ENCODE data around the gene EPB41L1. TPM values are rescaled to one million over a fixed set of nuclear protein-coding genes. Genes with fewer than 3 reads are reported as not detected.

The EPB41L1 gene
- polyA plus RNA-seq, 3 donors, result 0.05 TPM; not detected in 2

- Histone ChIP-seq H3K79me2 (ENCODE audit: insufficient read depth, low read length) (no peaks in the 10 kb centered on the region), H3K9me3 (replicated peaks in 1 of 2; ENCODE audit: control insufficient read depth in 1 of 2, insufficient read depth in 1 of 2, low read length in 2 of 2) (no peaks in the 10 kb centered on the region), H3K36me3 (replicated peaks in 1 of 2; ENCODE audit: control insufficient read depth in 1 of 2, insufficient read depth in 2 of 2, low read length in 2 of 2) (no peaks in the 10 kb centered on the region), H3K9ac (ENCODE audit: insufficient read depth, low read length, poor library complexity, severe bottlenecking) (no peak overlapping the region), H3K4me1 (ENCODE audit: control insufficient read depth in 1 of 2, insufficient read depth in 2 of 2, low read length in 2 of 2) (no peaks in the 10 kb centered on the region), H2AFZ (ENCODE audit: insufficient read depth, low read depth, low read length, poor library complexity, severe bottlenecking) (no peak overlapping the region), H3K27me3 (ENCODE audit: control insufficient read depth in 2 of 2, insufficient read depth in 2 of 2, low read length in 2 of 2) (no peaks in the 10 kb centered on the region), H4K20me1 (ENCODE audit: insufficient read depth, low read length) (no peaks in the 10 kb centered on the region), H3K4me3 (replicated peaks in 1 of 3; ENCODE audit: low read depth in 2 of 3, low read length in 3 of 3) (no peak overlapping the region), H3K27ac (ENCODE audit: low read depth in 1 of 2, low read length in 2 of 2) (no peak overlapping the region), H3K4me2 (replicated peaks; ENCODE audit: extremely low read depth, low read length, poor library complexity, severe bottlenecking) (no peak overlapping the region)
- Mint-ChIP-seq H3K27ac (no peak overlapping the region), H3K9me3 (peaks cover 0 to 3% (median 0%) of the 10 kb centered on the region in 7 donors), H3K36me3 (no peaks in the 10 kb centered on the region), H3K4me1 (no peaks in the 10 kb centered on the region), H3K4me3 (no peak overlapping the region), H3K27me3 (ENCODE audit: low read depth in 3 of 3) (peaks cover 4 to 11% (median 9%) of the 10 kb centered on the region in 3 donors)
- TF ChIP-seq, protein P1, sequence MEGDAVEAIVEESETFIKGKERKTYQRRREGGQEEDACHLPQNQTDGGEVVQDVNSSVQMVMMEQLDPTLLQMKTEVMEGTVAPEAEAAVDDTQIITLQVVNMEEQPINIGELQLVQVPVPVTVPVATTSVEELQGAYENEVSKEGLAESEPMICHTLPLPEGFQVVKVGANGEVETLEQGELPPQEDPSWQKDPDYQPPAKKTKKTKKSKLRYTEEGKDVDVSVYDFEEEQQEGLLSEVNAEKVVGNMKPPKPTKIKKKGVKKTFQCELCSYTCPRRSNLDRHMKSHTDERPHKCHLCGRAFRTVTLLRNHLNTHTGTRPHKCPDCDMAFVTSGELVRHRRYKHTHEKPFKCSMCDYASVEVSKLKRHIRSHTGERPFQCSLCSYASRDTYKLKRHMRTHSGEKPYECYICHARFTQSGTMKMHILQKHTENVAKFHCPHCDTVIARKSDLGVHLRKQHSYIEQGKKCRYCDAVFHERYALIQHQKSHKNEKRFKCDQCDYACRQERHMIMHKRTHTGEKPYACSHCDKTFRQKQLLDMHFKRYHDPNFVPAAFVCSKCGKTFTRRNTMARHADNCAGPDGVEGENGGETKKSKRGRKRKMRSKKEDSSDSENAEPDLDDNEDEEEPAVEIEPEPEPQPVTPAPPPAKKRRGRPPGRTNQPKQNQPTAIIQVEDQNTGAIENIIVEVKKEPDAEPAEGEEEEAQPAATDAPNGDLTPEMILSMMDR (IDR thresholded peaks at IDR 0.05), result no peak
- WGBS (ENCODE audit: insufficient coverage), result 89% methylated on average over 12 of the region's 20 CpGs
- intact Hi-C loops (cut with micrococcal nuclease), result no loop called here
- no peak for DNase-seq
Measured at GRCh38 chr20:36270744-36271638, 116.5 kb downstream of the EPB41L1 start.

- no peak overlapping the region for H3K4me3 Mint-ChIP-seq
- Histone ChIP-seq H3K36me3 (replicated peaks in 1 of 2; ENCODE audit: control insufficient read depth in 1 of 2, insufficient read depth in 2 of 2, low read length in 2 of 2) (no peaks in the 10 kb centered on the region), H3K4me3 (replicated peaks in 1 of 3; ENCODE audit: low read depth in 2 of 3, low read length in 3 of 3) (no peak overlapping the region), H3K79me2 (ENCODE audit: insufficient read depth, low read length) (no peaks in the 10 kb centered on the region), H3K9ac (ENCODE audit: insufficient read depth, low read length, poor library complexity, severe bottlenecking) (no peak overlapping the region), H3K9me3 (replicated peaks in 1 of 2; ENCODE audit: control insufficient read depth in 1 of 2, insufficient read depth in 1 of 2, low read length in 2 of 2) (no peaks in the 10 kb centered on the region), H3K27ac (ENCODE audit: low read depth in 1 of 2, low read length in 2 of 2) (no peak overlapping the region), H3K4me1 (ENCODE audit: control insufficient read depth in 1 of 2, insufficient read depth in 2 of 2, low read length in 2 of 2) (no peaks in the 10 kb centered on the region), H4K20me1 (ENCODE audit: insufficient read depth, low read length) (no peaks in the 10 kb centered on the region), H2AFZ (ENCODE audit: insufficient read depth, low read depth, low read length, poor library complexity, severe bottlenecking) (no peak overlapping the region), H3K27me3 (ENCODE audit: control insufficient read depth in 2 of 2, insufficient read depth in 2 of 2, low read length in 2 of 2) (no peaks in the 10 kb centered on the region), H3K4me2 (replicated peaks; ENCODE audit: extremely low read depth, low read length, poor library complexity, severe bottlenecking) (no peak overlapping the region)
- intact Hi-C loops (cut with micrococcal nuclease), result no loop called here
- TF ChIP-seq, protein P1 (IDR thresholded peaks at IDR 0.05), result no peak
- H3K27ac Mint-ChIP-seq, result peak overlapping the region in 1 of 7 donors; percentile 18
- WGBS (ENCODE audit: insufficient coverage), result 93% methylated on average over 10 of the region's 21 CpGs
- no peak for DNase-seq
- H3K27me3 Mint-ChIP-seq (ENCODE audit: low read depth in 3 of 3), result peaks cover 4 to 13% (median 12%) of the 10 kb centered on the region in 3 donors
- no peaks in the 10 kb centered on the region for H3K4me1 Mint-ChIP-seq
- H3K36me3 Mint-ChIP-seq, result no peaks in the 10 kb centered on the region
- H3K9me3 Mint-ChIP-seq, result peaks cover 0 to 3% (median 0%) of the 10 kb centered on the region in 7 donors
Measured at GRCh38 chr20:36271639-36272546, 117.4 kb downstream of the EPB41L1 start.

All from CD14-positive monocyte (primary cell).